Measurements from ENCODE around the gene LMF2.

DNA sequence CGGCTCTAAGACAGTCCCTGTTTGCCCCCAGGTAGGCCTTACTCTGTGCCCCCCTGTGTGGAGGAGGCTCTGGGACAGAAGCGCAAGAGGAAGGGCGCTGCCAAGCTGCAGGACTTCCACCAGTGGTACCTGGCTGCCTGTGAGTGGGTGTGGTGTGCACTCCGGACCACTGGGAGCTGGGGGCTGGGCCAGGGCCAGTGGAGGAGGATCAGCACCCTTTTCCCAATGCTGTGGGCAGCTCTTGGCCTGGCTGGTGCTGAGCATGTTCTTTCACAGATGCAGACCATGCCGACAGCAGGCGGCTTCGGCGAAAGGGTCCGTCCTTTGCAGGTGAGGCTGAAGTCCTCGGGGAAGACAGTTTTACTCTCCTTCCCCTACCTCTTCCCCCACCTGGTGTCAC, 14.2 kb upstream of the LMF2 start:
- no peak for TF ChIP-seq MYC (IDR thresholded peaks at IDR 0.05; ENCODE audit: low read depth, low read length)
- TF ChIP-seq, protein P1, sequence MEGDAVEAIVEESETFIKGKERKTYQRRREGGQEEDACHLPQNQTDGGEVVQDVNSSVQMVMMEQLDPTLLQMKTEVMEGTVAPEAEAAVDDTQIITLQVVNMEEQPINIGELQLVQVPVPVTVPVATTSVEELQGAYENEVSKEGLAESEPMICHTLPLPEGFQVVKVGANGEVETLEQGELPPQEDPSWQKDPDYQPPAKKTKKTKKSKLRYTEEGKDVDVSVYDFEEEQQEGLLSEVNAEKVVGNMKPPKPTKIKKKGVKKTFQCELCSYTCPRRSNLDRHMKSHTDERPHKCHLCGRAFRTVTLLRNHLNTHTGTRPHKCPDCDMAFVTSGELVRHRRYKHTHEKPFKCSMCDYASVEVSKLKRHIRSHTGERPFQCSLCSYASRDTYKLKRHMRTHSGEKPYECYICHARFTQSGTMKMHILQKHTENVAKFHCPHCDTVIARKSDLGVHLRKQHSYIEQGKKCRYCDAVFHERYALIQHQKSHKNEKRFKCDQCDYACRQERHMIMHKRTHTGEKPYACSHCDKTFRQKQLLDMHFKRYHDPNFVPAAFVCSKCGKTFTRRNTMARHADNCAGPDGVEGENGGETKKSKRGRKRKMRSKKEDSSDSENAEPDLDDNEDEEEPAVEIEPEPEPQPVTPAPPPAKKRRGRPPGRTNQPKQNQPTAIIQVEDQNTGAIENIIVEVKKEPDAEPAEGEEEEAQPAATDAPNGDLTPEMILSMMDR (IDR thresholded peaks at IDR 0.05; ENCODE audit: low read depth, low read length), result no peak

Data from NB4 (cell line).